WTC11 (cell line): ENCODE data around the gene YAP1. TPM values are rescaled to one million over a fixed set of nuclear protein-coding genes. Genes with fewer than 3 reads are reported as not detected.

Experiments used
- ATAC-seq: fragments of 200-7000 bp; cut with Tn5 transposase; 2 replicates; pipeline ENCODE4 v1.10.0; 2021; ENCODE audit warnings: mild to moderate bottlenecking, moderate library complexity
- CTCF ChIA-PET: fragments of 300-600 bp; sonication (Branson Sonifier 250); formaldehyde crosslinking; loops from one replicate; lab custom pipeline; 2021; ENCODE audit warnings: antibody characterized with exemption; lab: Charles Lee
- POLR2A ChIA-PET: fragments of 350-600 bp; sonication (Branson Sonifier 250); formaldehyde crosslinking; loops from one replicate; lab custom pipeline; 2021; ENCODE audit warnings: antibody characterized with exemption; lab: Charles Lee
- DNase-seq: peaks from one replicate; pipeline ENCODE4 v3.0.0; 2021; ENCODE audit warnings: low spot score
- H3K27ac Mint-ChIP-seq: 2 replicates; pipeline ENCODE4 v1.8.0; 2021; ENCODE audit warnings: mixed read lengths
- H3K27me3 Mint-ChIP-seq: 2 replicates; pipeline ENCODE4 v1.8.0; 2021; ENCODE audit warnings: low read depth, mild to moderate bottlenecking, moderate library complexity, mixed read lengths
- H3K36me3 Mint-ChIP-seq: 2 replicates; pipeline ENCODE4 v1.8.0; 2021; ENCODE audit warnings: mixed read lengths
- H3K4me1 Mint-ChIP-seq: 2 replicates; pipeline ENCODE4 v1.8.0; 2022; ENCODE audit warnings: mixed read lengths
- H3K4me3 Mint-ChIP-seq: 2 replicates; pipeline ENCODE4 v1.8.0; 2021; ENCODE audit warnings: mild to moderate bottlenecking, moderate library complexity, mixed read lengths
- H3K9me3 Mint-ChIP-seq: 2 replicates; pipeline ENCODE4 v1.8.0; 2021; ENCODE audit warnings: mixed read lengths
- ATF3 ChIP-seq: sonication (generic); formaldehyde crosslinking; conservative IDR thresholded peaks from 2 replicates; pipeline ENCODE4 v1.8.1; 2022; ENCODE audit warnings: mild to moderate bottlenecking, missing genetic modification reagents
- ATF6 ChIP-seq: sonication (generic); formaldehyde crosslinking; IDR thresholded peaks from 2 replicates; pipeline ENCODE4 v1.8.1; 2023; ENCODE audit warnings: mild to moderate bottlenecking, missing genetic modification reagents
- CBFB ChIP-seq: sonication (generic); formaldehyde crosslinking; IDR thresholded peaks from 2 replicates; pipeline ENCODE4 v1.8.1; 2022; ENCODE audit warnings: mild to moderate bottlenecking, low read depth, missing genetic modification reagents
- ETV6 ChIP-seq: sonication (generic); formaldehyde crosslinking; IDR thresholded peaks from 2 replicates; pipeline ENCODE4 v1.8.1; 2022; ENCODE audit warnings: mild to moderate bottlenecking, missing genetic modification reagents
- FOXJ3 ChIP-seq: sonication (generic); formaldehyde crosslinking; IDR thresholded peaks from 2 replicates; pipeline ENCODE4 v1.9.0; 2021; ENCODE audit warnings: missing genetic modification reagents, mild to moderate bottlenecking, borderline replicate concordance
- FOXK1 ChIP-seq: sonication (generic); formaldehyde crosslinking; IDR thresholded peaks from 2 replicates; pipeline ENCODE4 v1.8.0; 2022; ENCODE audit warnings: mild to moderate bottlenecking, moderate library complexity, missing genetic modification reagents
- GRHL2 ChIP-seq: fragments of 250-450 bp; sonication (Bioruptor Pico); IDR thresholded peaks from 2 replicates; pipeline ENCODE4 v1.8.0; 2022; ENCODE audit warnings: mild to moderate bottlenecking, moderate library complexity; ENCODE audit not compliant: insufficient replicate concordance, severe bottlenecking
- GTF2I ChIP-seq: fragments of 250-450 bp; sonication (Bioruptor Pico); conservative IDR thresholded peaks from 2 replicates; pipeline ENCODE4 v1.4.0; 2021; ENCODE audit warnings: mild to moderate bottlenecking
- HMGA2 ChIP-seq: fragments of 250-450 bp; sonication (Bioruptor Pico); IDR thresholded peaks from 2 replicates; pipeline ENCODE4 v1.4.0; 2021; ENCODE audit warnings: mild to moderate bottlenecking, moderate library complexity
- IRF1 ChIP-seq: sonication (generic); formaldehyde crosslinking; IDR thresholded peaks from 2 replicates; pipeline ENCODE4 v1.8.0; 2023; ENCODE audit warnings: missing genetic modification reagents
- MLX ChIP-seq: sonication (generic); formaldehyde crosslinking; IDR thresholded peaks from 2 replicates; pipeline ENCODE4 v1.8.1; 2023; ENCODE audit warnings: mild to moderate bottlenecking, missing genetic modification reagents, moderate library complexity
- NFE2L1 ChIP-seq: sonication (generic); formaldehyde crosslinking; IDR thresholded peaks from 2 replicates; pipeline ENCODE4 v1.8.1; 2023; ENCODE audit warnings: missing genetic modification reagents
- NFYB ChIP-seq: sonication (generic); formaldehyde crosslinking; conservative IDR thresholded peaks from 2 replicates; pipeline ENCODE4 v1.8.0; 2022; ENCODE audit warnings: low read depth, missing genetic modification reagents
- PRRX2 ChIP-seq: fragments of 250-450 bp; sonication (Bioruptor Pico); IDR thresholded peaks from 2 replicates; pipeline ENCODE4 v1.8.0; 2021; ENCODE audit warnings: mild to moderate bottlenecking
- TP53 ChIP-seq: sonication (generic); formaldehyde crosslinking; IDR thresholded peaks from 2 replicates; pipeline ENCODE4 v1.8.1; 2023; ENCODE audit warnings: mild to moderate bottlenecking, missing genetic modification reagents
- ZBTB21 ChIP-seq: sonication (generic); formaldehyde crosslinking; IDR thresholded peaks from 2 replicates; pipeline ENCODE4 v1.8.1; 2023; ENCODE audit warnings: mild to moderate bottlenecking, missing genetic modification reagents, borderline replicate concordance
- ZNF138 ChIP-seq: sonication (generic); formaldehyde crosslinking; conservative IDR thresholded peaks from 2 replicates; pipeline ENCODE4 v1.8.1; 2022; ENCODE audit warnings: mild to moderate bottlenecking, moderate library complexity, missing genetic modification reagents
- ZNF232 ChIP-seq: sonication (generic); formaldehyde crosslinking; IDR thresholded peaks from 2 replicates; pipeline ENCODE4 v1.8.0; 2022; ENCODE audit warnings: mild to moderate bottlenecking, missing genetic modification reagents
- ZNF263 ChIP-seq: sonication (generic); formaldehyde crosslinking; IDR thresholded peaks from 2 replicates; pipeline ENCODE4 v1.8.1; 2022; ENCODE audit warnings: low read depth, mild to moderate bottlenecking, moderate library complexity, missing genetic modification reagents
- ZNF396 ChIP-seq: fragments of 250-450 bp; sonication (Bioruptor Pico); IDR thresholded peaks from 2 replicates; pipeline ENCODE4 v1.8.0; 2021; ENCODE audit warnings: mild to moderate bottlenecking, moderate library complexity, borderline replicate concordance
- ZNF416 ChIP-seq: fragments of 250-450 bp; sonication (Bioruptor Pico); IDR thresholded peaks from 2 replicates; pipeline ENCODE4 v1.9.0; 2021; ENCODE audit warnings: mild to moderate bottlenecking, inconsistent platforms
- ZNF671 ChIP-seq: fragments of 250-450 bp; sonication (Bioruptor Pico); IDR thresholded peaks from 2 replicates; pipeline ENCODE4 v1.8.0; 2021; ENCODE audit warnings: mild to moderate bottlenecking
- total RNA-seq: library from RNA; stranded (reverse); gene quantifications from 3 replicates; pipeline ENCODE4 v1.2.3, GENCODE V29; 2021
- TF ChIP-seq, protein P1 (sequence below): sonication (generic); formaldehyde crosslinking; IDR thresholded peaks from 2 replicates; pipeline ENCODE4 v1.8.0; 2022; ENCODE audit warnings: mild to moderate bottlenecking, missing genetic modification reagents
- TF ChIP-seq, protein P2 (sequence below): fragments of 250-450 bp; sonication (Bioruptor Pico); IDR thresholded peaks from 2 replicates; pipeline ENCODE4 v1.9.0; 2021; ENCODE audit warnings: mild to moderate bottlenecking

The YAP1 gene
- total RNA-seq, 1 experiment from 2014 or later, result 88.7 TPM

DNA sequence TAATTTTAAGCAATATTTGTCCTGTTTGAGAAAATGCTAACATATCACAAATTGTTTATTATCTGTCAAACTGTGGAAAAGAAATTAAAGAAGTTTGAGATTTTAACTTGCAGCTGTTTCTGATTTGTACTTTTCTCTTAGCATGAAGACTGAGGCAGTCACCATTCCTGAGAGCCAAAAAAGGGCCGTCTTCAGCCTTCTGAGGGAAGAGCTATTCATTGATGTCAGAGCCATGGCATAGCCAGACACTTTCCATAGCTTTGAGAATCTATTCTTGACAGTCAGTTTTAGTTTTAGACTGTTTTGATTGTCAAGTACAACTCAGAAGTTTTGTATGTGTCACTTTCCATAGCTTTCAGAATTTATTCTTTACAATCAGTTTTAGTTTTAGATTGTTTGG is 32.1 kb downstream of the YAP1 start:
- H3K36me3 Mint-ChIP-seq, result peaks cover 6% of the 10 kb centered on the region; the same call in 1 of the 2 replicates
- TF ChIP-seq NFE2L1, result no peak
- TF ChIP-seq IRF1 (CRISPR knock-in tag), result no peak
- no peak for TF ChIP-seq GRHL2 (CRISPR knock-in tag)
- no peak for TF ChIP-seq ZNF416
- no peak for TF ChIP-seq NFYB (CRISPR knock-in tag)
- no peak for TF ChIP-seq ZNF396 (CRISPR knock-in tag)
- TF ChIP-seq HMGA2 (CRISPR knock-in tag), result no peak
- TF ChIP-seq, all 79 proteins: peak for 0
- peak overlapping the region; percentile 15; the same call in 1 of the 2 replicates for H3K27ac Mint-ChIP-seq
- no peak for DNase-seq
- peaks cover 49% of the 10 kb centered on the region for H3K4me1 Mint-ChIP-seq
- no peak for ATAC-seq
- H3K9me3 Mint-ChIP-seq, result no peaks in the 10 kb centered on the region
- POLR2A ChIA-PET, result no interaction called here
- CTCF ChIA-PET, result no interaction called here
- no peak overlapping the region for H3K4me3 Mint-ChIP-seq
- H3K27me3 Mint-ChIP-seq, result no peaks in the 10 kb centered on the region

GRCh38 chr11:102143867-102144266 is 33.6 kb downstream of the YAP1 start:
- Mint-ChIP-seq H3K27ac (no peak overlapping the region), H3K4me1 (peaks cover 43% of the 10 kb centered on the region), H3K36me3 (no peaks in the 10 kb centered on the region; the same call in 1 of the 2 replicates), H3K4me3 (no peak overlapping the region), H3K9me3 (no peaks in the 10 kb centered on the region), H3K27me3 (no peaks in the 10 kb centered on the region)
- ATAC-seq, result no peak
- ChIA-PET POLR2A (no interaction called here), CTCF (interaction anchor here (0.6 to 1.4 kb wide), 2 partner anchors 24 to 125 kb away, joined by 3 to 5 read pairs; no protein-coding TSS in a partner anchor)
- DNase-seq, result no peak
- no peak for TF ChIP-seq ZNF138 (CRISPR knock-in tag)
- TF ChIP-seq ZBTB21 (CRISPR knock-in tag), result no peak
- no peak for TF ChIP-seq CBFB (CRISPR knock-in tag)
- TF ChIP-seq MLX (CRISPR knock-in tag), result no peak
- no peak for TF ChIP-seq FOXK1 (CRISPR knock-in tag)
- no peak for TF ChIP-seq ATF3 (CRISPR knock-in tag)
- no peak for TF ChIP-seq PRRX2 (CRISPR knock-in tag)
- TF ChIP-seq ZNF232 (CRISPR knock-in tag), result no peak

GRCh38 chr11:102144357-102145355 is 34.4 kb downstream of the YAP1 start:
- ChIA-PET POLR2A (no interaction called here), CTCF (interaction anchor here (0.6 to 1.4 kb wide), 3 partner anchors 25 to 124 kb away, joined by 3 to 5 read pairs (median 3); no protein-coding TSS in a partner anchor)
- Mint-ChIP-seq H3K4me1 (peaks cover 40% of the 10 kb centered on the region), H3K4me3 (no peak overlapping the region), H3K27ac (no peak overlapping the region), H3K36me3 (no peaks in the 10 kb centered on the region; the same call in 1 of the 2 replicates), H3K9me3 (no peaks in the 10 kb centered on the region), H3K27me3 (no peaks in the 10 kb centered on the region)
- ATAC-seq (no peak), DNase-seq (no peak)
- no peak for TF ChIP-seq GTF2I
- TF ChIP-seq ZNF263 (CRISPR knock-in tag), result no peak
- TF ChIP-seq ETV6 (CRISPR knock-in tag), result no peak
- TF ChIP-seq, protein P1, sequence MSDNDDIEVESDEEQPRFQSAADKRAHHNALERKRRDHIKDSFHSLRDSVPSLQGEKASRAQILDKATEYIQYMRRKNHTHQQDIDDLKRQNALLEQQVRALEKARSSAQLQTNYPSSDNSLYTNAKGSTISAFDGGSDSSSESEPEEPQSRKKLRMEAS (CRISPR knock-in tag), result no peak
- TF ChIP-seq ZNF396 (CRISPR knock-in tag), result no peak
- no peak for TF ChIP-seq FOXJ3
- TF ChIP-seq, protein P2, sequence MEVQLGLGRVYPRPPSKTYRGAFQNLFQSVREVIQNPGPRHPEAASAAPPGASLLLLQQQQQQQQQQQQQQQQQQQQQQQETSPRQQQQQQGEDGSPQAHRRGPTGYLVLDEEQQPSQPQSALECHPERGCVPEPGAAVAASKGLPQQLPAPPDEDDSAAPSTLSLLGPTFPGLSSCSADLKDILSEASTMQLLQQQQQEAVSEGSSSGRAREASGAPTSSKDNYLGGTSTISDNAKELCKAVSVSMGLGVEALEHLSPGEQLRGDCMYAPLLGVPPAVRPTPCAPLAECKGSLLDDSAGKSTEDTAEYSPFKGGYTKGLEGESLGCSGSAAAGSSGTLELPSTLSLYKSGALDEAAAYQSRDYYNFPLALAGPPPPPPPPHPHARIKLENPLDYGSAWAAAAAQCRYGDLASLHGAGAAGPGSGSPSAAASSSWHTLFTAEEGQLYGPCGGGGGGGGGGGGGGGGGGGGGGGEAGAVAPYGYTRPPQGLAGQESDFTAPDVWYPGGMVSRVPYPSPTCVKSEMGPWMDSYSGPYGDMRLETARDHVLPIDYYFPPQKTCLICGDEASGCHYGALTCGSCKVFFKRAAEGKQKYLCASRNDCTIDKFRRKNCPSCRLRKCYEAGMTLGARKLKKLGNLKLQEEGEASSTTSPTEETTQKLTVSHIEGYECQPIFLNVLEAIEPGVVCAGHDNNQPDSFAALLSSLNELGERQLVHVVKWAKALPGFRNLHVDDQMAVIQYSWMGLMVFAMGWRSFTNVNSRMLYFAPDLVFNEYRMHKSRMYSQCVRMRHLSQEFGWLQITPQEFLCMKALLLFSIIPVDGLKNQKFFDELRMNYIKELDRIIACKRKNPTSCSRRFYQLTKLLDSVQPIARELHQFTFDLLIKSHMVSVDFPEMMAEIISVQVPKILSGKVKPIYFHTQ, result no peak
- no peak for TF ChIP-seq TP53 (CRISPR knock-in tag)
- TF ChIP-seq MLX (CRISPR knock-in tag), result no peak
- TF ChIP-seq ZNF671 (CRISPR knock-in tag), result no peak
- no peak for TF ChIP-seq ATF6
